Endometrium (tissue), 2 donors: Measurements from ENCODE around the gene MRAP.
A peak's percentile ranks its signal among the peaks of the same experiment; 100 is the strongest.
"Not testable (repeated sequence)": the region's sequence is repeated elsewhere in the genome, so short reads cannot be mapped to it uniquely, and the experiment has no call there.

Experiments
- FAIRE-seq: peaks from 2 replicates; lab custom pipeline; 2012; peaks lifted over from hg19 to GRCh38; lab: Jason Lieb, UNC
- donor health status: control.
- donor health status: control.

The MRAP gene

GRCh38 chr21:32298658-32299081, at the start of gene MRAP:
Gene MRAP, plus strand, starts transcription at chr21:32298855. Its CDS starts 117 bp downstream, at chr21:32298972.
- FAIRE-seq, result no peak

- FAIRE-seq, result no peak
Observed at GRCh38 chr21:32249511-32250280, 49.0 kb upstream of the MRAP start.

GRCh38 chr21:32252136-32252535, 46.5 kb upstream of the MRAP start:
- FAIRE-seq, result no peak

- FAIRE-seq, result no peak
Observed at GRCh38 chr21:32253215-32253641, 45.4 kb upstream of the MRAP start.

GRCh38 chr21:32256251-32256650, 42.4 kb upstream of the MRAP start:
- no peak for FAIRE-seq

GRCh38 chr21:32256873-32257620, 41.6 kb upstream of the MRAP start:
- no peak for FAIRE-seq

GRCh38 chr21:32257962-32258785, 40.5 kb upstream of the MRAP start:
- FAIRE-seq, result peak; percentile 67

- not testable (repeated sequence) for FAIRE-seq
Observed at GRCh38 chr21:32258786-32259048, 39.9 kb upstream of the MRAP start.

- no peak for FAIRE-seq
Observed at GRCh38 chr21:32260130-32260529, 38.5 kb upstream of the MRAP start.

GRCh38 chr21:32261929-32262328, 36.7 kb upstream of the MRAP start:
- FAIRE-seq, result no peak

GRCh38 chr21:32265321-32265720, 33.3 kb upstream of the MRAP start:
- FAIRE-seq, result not testable (repeated sequence)

- FAIRE-seq, result no peak
Observed at GRCh38 chr21:32270748-32271147, 27.9 kb upstream of the MRAP start.

- no peak for FAIRE-seq
Observed at GRCh38 chr21:32276671-32277070, 22.0 kb upstream of the MRAP start.

GRCh38 chr21:32278103-32278502, 20.6 kb upstream of the MRAP start:
- FAIRE-seq, result no peak

GRCh38 chr21:32278518-32279376, 19.9 kb upstream of the MRAP start, which contains the start of gene MIS18A:
Gene MIS18A, minus strand, starts transcription at chr21:32279049. Its CDS starts 35 bp downstream, at chr21:32279014.
- peak; percentile 29 for FAIRE-seq

- no peak for FAIRE-seq
Observed at GRCh38 chr21:32279377-32279680, 19.3 kb upstream of the MRAP start.

- FAIRE-seq, result no peak
Observed at GRCh38 chr21:32281531-32281930, 17.1 kb upstream of the MRAP start.

- no peak for FAIRE-seq
Observed at GRCh38 chr21:32282992-32283391, 15.7 kb upstream of the MRAP start.

- FAIRE-seq, result no peak
Observed at GRCh38 chr21:32285476-32285875, 13.2 kb upstream of the MRAP start.

- no peak for FAIRE-seq
Observed at GRCh38 chr21:32297449-32297848, 1.2 kb upstream of the MRAP start.

- no peak for FAIRE-seq
Observed at GRCh38 chr21:32298148-32298559, 501 bp upstream of the MRAP start.

- FAIRE-seq, result no peak
Observed at GRCh38 chr21:32299695-32300094, 1.0 kb downstream of the MRAP start.
